KG1 (cell line): ENCODE measurements around the gene POU2F1.

Experiments
- DNase-seq: peaks from one replicate; lab custom pipeline; 2025; lab: John Stamatoyannopoulos, UW

POU2F1 gene

GRCh38 chr1:167220537-167221125, at the start of gene POU2F1:
POU2F1 (plus strand) TSS chr1:167220886; CDS start chr1:167220898, 12 bp downstream.
- peak; percentile 98 for DNase-seq

- no peak for DNase-seq
Observed at GRCh38 chr1:167171286-167171929, 49.3 kb upstream of the POU2F1 start.

- DNase-seq: no peak
Observed at GRCh38 chr1:167173516-167174184, 47.0 kb upstream of the POU2F1 start.

- DNase-seq: no peak
Observed at GRCh38 chr1:167175901-167176300, 44.8 kb upstream of the POU2F1 start.

- DNase-seq: no peak
Observed at GRCh38 chr1:167178831-167179230, 41.9 kb upstream of the POU2F1 start.

GRCh38 chr1:167182571-167183320, 37.9 kb upstream of the POU2F1 start:
- no peak for DNase-seq

- DNase-seq: no peak
Observed at GRCh38 chr1:167184081-167184480, 36.6 kb upstream of the POU2F1 start.

GRCh38 chr1:167185062-167185461, 35.6 kb upstream of the POU2F1 start:
- no peak for DNase-seq

- no peak for DNase-seq
Observed at GRCh38 chr1:167185974-167186657, 34.6 kb upstream of the POU2F1 start.

GRCh38 chr1:167186771-167187170, 33.9 kb upstream of the POU2F1 start:
- DNase-seq: no peak

- no peak for DNase-seq
Observed at GRCh38 chr1:167190747-167191237, 29.9 kb upstream of the POU2F1 start.

- no peak for DNase-seq
Observed at GRCh38 chr1:167191958-167192357, 28.7 kb upstream of the POU2F1 start.

- DNase-seq: no peak
Observed at GRCh38 chr1:167194182-167194581, 26.5 kb upstream of the POU2F1 start.

- no peak for DNase-seq
Observed at GRCh38 chr1:167196166-167196565, 24.5 kb upstream of the POU2F1 start.

GRCh38 chr1:167197236-167197635, 23.4 kb upstream of the POU2F1 start:
- DNase-seq: no peak

GRCh38 chr1:167197692-167198091, 23.0 kb upstream of the POU2F1 start:
- DNase-seq: no peak

- no peak for DNase-seq
Observed at GRCh38 chr1:167198518-167199133, 22.1 kb upstream of the POU2F1 start.

GRCh38 chr1:167199656-167200055, 21.0 kb upstream of the POU2F1 start:
- DNase-seq: no peak

- DNase-seq: no peak
Observed at GRCh38 chr1:167200272-167200671, 20.4 kb upstream of the POU2F1 start.

GRCh38 chr1:167200749-167201148, 19.9 kb upstream of the POU2F1 start:
- no peak for DNase-seq

- DNase-seq: no peak
Observed at GRCh38 chr1:167202049-167202448, 18.6 kb upstream of the POU2F1 start.
